GM18951 (cell line): ENCODE data around the gene VPS35L.

Experiments used
- POLR2A ChIP-seq: IDR thresholded peaks from 4 replicates; pipeline ENCODE4 v1.6.1; 2011; ENCODE audit warnings: mild to moderate bottlenecking; ENCODE audit not compliant: insufficient read length, insufficient read depth; ENCODE audit errors: extremely low read depth
- in situ Hi-C: fragments of 300-500 bp; cut with MboI; formaldehyde crosslinking; loops from one replicate; pipeline ENCODE4 v1.12.0; 2022; ENCODE audit warnings: low sequenced_read_pairs, mixed read lengths, inconsistent platforms; ENCODE audit not compliant: unreplicated experiment

VPS35L gene

GRCh38 chr16:19735074-19735867, 179.8 kb downstream of the VPS35L start:
- in situ Hi-C loops: no loop called here
- no peak for TF ChIP-seq POLR2A

GRCh38 chr16:19737306-19738038, 182.0 kb downstream of the VPS35L start:
- TF ChIP-seq POLR2A: no peak
- in situ Hi-C loops: no loop called here

GRCh38 chr16:19741354-19741753, 185.9 kb downstream of the VPS35L start:
- no peak for TF ChIP-seq POLR2A
- in situ Hi-C loops: no loop called here

- no peak for TF ChIP-seq POLR2A
- in situ Hi-C loops: no loop called here
Observed at GRCh38 chr16:19743816-19744159, 188.3 kb downstream of the VPS35L start.

GRCh38 chr16:19744670-19745069, 189.2 kb downstream of the VPS35L start:
- in situ Hi-C loops: no loop called here
- TF ChIP-seq POLR2A: no peak

GRCh38 chr16:19745286-19746010, 189.9 kb downstream of the VPS35L start:
- TF ChIP-seq POLR2A: no peak
- in situ Hi-C loops: no loop called here

- no peak for TF ChIP-seq POLR2A
- in situ Hi-C loops: no loop called here
Observed at GRCh38 chr16:19746561-19746960, 191.1 kb downstream of the VPS35L start.

GRCh38 chr16:19748389-19749168, 193.1 kb downstream of the VPS35L start:
- in situ Hi-C loops: no loop called here
- no peak for TF ChIP-seq POLR2A

GRCh38 chr16:19749571-19750080, 194.1 kb downstream of the VPS35L start:
- in situ Hi-C loops: no loop called here
- no peak for TF ChIP-seq POLR2A
